Measurements from ENCODE around the gene KMT2E.
A peak's percentile ranks its signal among the peaks of the same experiment; 100 is the strongest.

Gene KMT2E

GRCh38 chr7:105122619-105123018, 108.6 kb downstream of the KMT2E start:
- ATAC-seq (ENCODE audit: insufficient read depth, low read depth) (no peak), DNase-seq (no peak)
- H4K20me1 ChIP-seq (ENCODE audit: insufficient read depth, low read length), result peaks cover 46% of the 10 kb centered on the region
- no peaks in the 10 kb centered on the region for H3K9me3 ChIP-seq (ENCODE audit: insufficient read depth, low read length, severe bottlenecking)
- H3K9ac ChIP-seq (ENCODE audit: low read depth, low read length), result no peak overlapping the region
- no peak overlapping the region for H3K27ac ChIP-seq (ENCODE audit: low read length)
- H3K4me3 ChIP-seq (ENCODE audit: low read depth in 1 of 2, low read length in 2 of 2), result no peak overlapping the region
- H3K4me1 ChIP-seq (ENCODE audit: insufficient read depth, low read length), result no peaks in the 10 kb centered on the region
- TF ChIP-seq CTCF (IDR thresholded peaks at IDR 0.05; ENCODE audit: borderline replicate concordance, extremely low read depth, low read length, poor library complexity, severe bottlenecking), result no peak
- H3K36me3 ChIP-seq (ENCODE audit: insufficient read depth, low read length), result peaks cover 99% of the 10 kb centered on the region
- no peaks in the 10 kb centered on the region for H3K27me3 ChIP-seq (ENCODE audit: insufficient read depth, low read length, poor library complexity)
- H2AFZ ChIP-seq (ENCODE audit: low read depth, low read length), result no peak overlapping the region
- peaks cover 88% of the 10 kb centered on the region for H3K79me2 ChIP-seq (ENCODE audit: insufficient read depth, low read length)
- H3K4me2 ChIP-seq (ENCODE audit: insufficient read depth, low read length), result no peak overlapping the region

- Histone ChIP-seq H3K36me3 (ENCODE audit: insufficient read depth, low read length) (peaks cover 99% of the 10 kb centered on the region), H3K79me2 (ENCODE audit: insufficient read depth, low read length) (peaks cover 95% of the 10 kb centered on the region), H2AFZ (ENCODE audit: low read depth, low read length) (no peak overlapping the region), H3K27me3 (ENCODE audit: insufficient read depth, low read length, poor library complexity) (no peaks in the 10 kb centered on the region), H3K4me1 (ENCODE audit: insufficient read depth, low read length) (no peaks in the 10 kb centered on the region), H4K20me1 (ENCODE audit: insufficient read depth, low read length) (peaks cover 62% of the 10 kb centered on the region), H3K9ac (ENCODE audit: low read depth, low read length) (no peak overlapping the region), H3K27ac (ENCODE audit: low read length) (no peak overlapping the region; the same call in 1 of the 2 replicates), H3K9me3 (ENCODE audit: insufficient read depth, low read length, severe bottlenecking) (no peaks in the 10 kb centered on the region), H3K4me2 (ENCODE audit: insufficient read depth, low read length) (no peak overlapping the region), H3K4me3 (ENCODE audit: low read depth in 1 of 2, low read length in 2 of 2) (no peak overlapping the region)
- no peak for DNase-seq
- no peak for ATAC-seq (ENCODE audit: insufficient read depth, low read depth)
- TF ChIP-seq CTCF (IDR thresholded peaks at IDR 0.05; ENCODE audit: borderline replicate concordance, extremely low read depth, low read length, poor library complexity, severe bottlenecking) (no peak), EZH2 (IDR thresholded peaks at IDR 0.05; ENCODE audit: borderline replicate concordance, low read depth, low read length, severe bottlenecking) (no peak)
Measured at GRCh38 chr7:105125745-105126144, 111.7 kb downstream of the KMT2E start.

GRCh38 chr7:105126436-105126975, 112.5 kb downstream of the KMT2E start:
- no peak for ATAC-seq (ENCODE audit: insufficient read depth, low read depth)
- Histone ChIP-seq H3K9me3 (ENCODE audit: insufficient read depth, low read length, severe bottlenecking) (no peaks in the 10 kb centered on the region), H3K27ac (ENCODE audit: low read length) (no peak overlapping the region; the same call in 1 of the 2 replicates), H3K79me2 (ENCODE audit: insufficient read depth, low read length) (peaks cover 96% of the 10 kb centered on the region), H2AFZ (ENCODE audit: low read depth, low read length) (no peak overlapping the region), H3K4me3 (ENCODE audit: low read depth in 1 of 2, low read length in 2 of 2) (no peak overlapping the region), H3K4me2 (ENCODE audit: insufficient read depth, low read length) (no peak overlapping the region), H4K20me1 (ENCODE audit: insufficient read depth, low read length) (peaks cover 67% of the 10 kb centered on the region), H3K4me1 (ENCODE audit: insufficient read depth, low read length) (no peaks in the 10 kb centered on the region), H3K36me3 (ENCODE audit: insufficient read depth, low read length) (peaks cover 99% of the 10 kb centered on the region), H3K27me3 (ENCODE audit: insufficient read depth, low read length, poor library complexity) (no peaks in the 10 kb centered on the region), H3K9ac (ENCODE audit: low read depth, low read length) (no peak overlapping the region)
- DNase-seq, result no peak
- no peak for TF ChIP-seq EZH2 (IDR thresholded peaks at IDR 0.05; ENCODE audit: borderline replicate concordance, low read depth, low read length, severe bottlenecking)
- no peak for TF ChIP-seq CTCF (IDR thresholded peaks at IDR 0.05; ENCODE audit: borderline replicate concordance, extremely low read depth, low read length, poor library complexity, severe bottlenecking)

GRCh38 chr7:105127179-105127578, 113.2 kb downstream of the KMT2E start:
- TF ChIP-seq CTCF (IDR thresholded peaks at IDR 0.05; ENCODE audit: borderline replicate concordance, extremely low read depth, low read length, poor library complexity, severe bottlenecking), result no peak
- TF ChIP-seq EZH2 (IDR thresholded peaks at IDR 0.05; ENCODE audit: borderline replicate concordance, low read depth, low read length, severe bottlenecking), result no peak
- H3K27me3 ChIP-seq (ENCODE audit: insufficient read depth, low read length, poor library complexity), result no peaks in the 10 kb centered on the region
- no peak overlapping the region for H2AFZ ChIP-seq (ENCODE audit: low read depth, low read length)
- peaks cover 70% of the 10 kb centered on the region for H4K20me1 ChIP-seq (ENCODE audit: insufficient read depth, low read length)
- no peak overlapping the region for H3K4me3 ChIP-seq (ENCODE audit: low read depth in 1 of 2, low read length in 2 of 2)
- H3K36me3 ChIP-seq (ENCODE audit: insufficient read depth, low read length), result peaks cover 99% of the 10 kb centered on the region
- peaks cover 96% of the 10 kb centered on the region for H3K79me2 ChIP-seq (ENCODE audit: insufficient read depth, low read length)
- no peak overlapping the region for H3K9ac ChIP-seq (ENCODE audit: low read depth, low read length)
- peak; percentile 54; the same call in 1 of the 3 replicates for ATAC-seq (ENCODE audit: insufficient read depth, low read depth)
- no peak overlapping the region for H3K4me2 ChIP-seq (ENCODE audit: insufficient read depth, low read length)
- no peak overlapping the region; the same call in 1 of the 2 replicates for H3K27ac ChIP-seq (ENCODE audit: low read length)
- H3K9me3 ChIP-seq (ENCODE audit: insufficient read depth, low read length, severe bottlenecking), result no peaks in the 10 kb centered on the region
- no peaks in the 10 kb centered on the region for H3K4me1 ChIP-seq (ENCODE audit: insufficient read depth, low read length)
- no peak for DNase-seq
